Measurements from ENCODE around the gene APP. TPM values are rescaled to one million over a fixed set of nuclear protein-coding genes. Genes with fewer than 3 reads are reported as not detected.
"Not testable (repeated sequence)": the region's sequence is repeated elsewhere in the genome, so short reads cannot be mapped to it uniquely, and the experiment has no call there.

Gene APP
- total RNA-seq, 2 experiments from 2014 or later: 39.3 to 39.4 TPM

DNA sequence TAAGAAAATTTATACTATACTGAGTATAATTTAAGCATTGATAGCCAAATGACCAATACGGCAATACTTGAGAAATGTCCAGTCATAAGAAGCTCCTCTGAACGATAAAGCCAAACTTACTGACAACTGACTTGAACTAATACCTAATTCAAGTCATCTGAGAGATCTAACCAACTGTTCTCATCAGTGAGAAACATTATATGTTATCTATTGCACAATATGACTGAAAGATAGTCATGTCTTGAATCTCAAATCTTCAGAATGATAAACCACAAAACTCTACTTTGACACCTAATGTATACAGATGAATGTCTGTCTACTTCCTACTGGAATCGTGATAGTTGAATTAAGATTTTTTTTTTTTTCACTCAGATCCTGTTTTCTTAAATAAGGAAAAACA lies 39.0 kb downstream of the APP start:
- ATAC-seq (no peak), DNase-seq (no peak)
- CTCF ChIA-PET: no interaction called here
- Mint-ChIP-seq H3K27ac (no peak overlapping the region), H3K36me3 (ENCODE audit: low read depth) (no peaks in the 10 kb centered on the region), H3K9me3 (no peaks in the 10 kb centered on the region), H3K27me3 (no peaks in the 10 kb centered on the region), H3K4me3 (no peak overlapping the region), H3K4me1 (ENCODE audit: low read depth) (peaks cover 3% of the 10 kb centered on the region)
- TF ChIP-seq, protein P1, sequence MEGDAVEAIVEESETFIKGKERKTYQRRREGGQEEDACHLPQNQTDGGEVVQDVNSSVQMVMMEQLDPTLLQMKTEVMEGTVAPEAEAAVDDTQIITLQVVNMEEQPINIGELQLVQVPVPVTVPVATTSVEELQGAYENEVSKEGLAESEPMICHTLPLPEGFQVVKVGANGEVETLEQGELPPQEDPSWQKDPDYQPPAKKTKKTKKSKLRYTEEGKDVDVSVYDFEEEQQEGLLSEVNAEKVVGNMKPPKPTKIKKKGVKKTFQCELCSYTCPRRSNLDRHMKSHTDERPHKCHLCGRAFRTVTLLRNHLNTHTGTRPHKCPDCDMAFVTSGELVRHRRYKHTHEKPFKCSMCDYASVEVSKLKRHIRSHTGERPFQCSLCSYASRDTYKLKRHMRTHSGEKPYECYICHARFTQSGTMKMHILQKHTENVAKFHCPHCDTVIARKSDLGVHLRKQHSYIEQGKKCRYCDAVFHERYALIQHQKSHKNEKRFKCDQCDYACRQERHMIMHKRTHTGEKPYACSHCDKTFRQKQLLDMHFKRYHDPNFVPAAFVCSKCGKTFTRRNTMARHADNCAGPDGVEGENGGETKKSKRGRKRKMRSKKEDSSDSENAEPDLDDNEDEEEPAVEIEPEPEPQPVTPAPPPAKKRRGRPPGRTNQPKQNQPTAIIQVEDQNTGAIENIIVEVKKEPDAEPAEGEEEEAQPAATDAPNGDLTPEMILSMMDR (IDR thresholded peaks at IDR 0.05): no peak
- intact Hi-C loops (cut with micrococcal nuclease): no loop called here
- POLR2A ChIA-PET: no interaction called here

DNA sequence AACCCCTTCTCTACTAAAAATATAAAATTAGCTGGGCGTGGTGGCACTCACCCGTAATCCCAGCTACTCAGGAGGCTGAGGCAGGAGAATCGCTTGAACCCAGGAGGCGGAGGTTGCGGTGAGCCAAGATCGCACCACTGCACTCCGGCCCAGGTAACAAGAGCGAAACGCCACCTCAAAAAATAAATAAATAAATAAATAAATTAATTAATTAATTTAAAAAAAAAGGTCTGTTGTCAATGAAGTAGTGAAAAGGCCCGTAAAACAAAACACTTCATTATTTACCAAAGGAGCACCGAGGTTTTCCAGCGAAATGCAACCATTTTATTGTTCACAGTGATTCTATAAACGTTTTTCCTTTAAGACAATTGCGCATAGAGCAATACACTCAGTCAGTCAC lies 39.5 kb downstream of the APP start:
- ATAC-seq; H3K4me1 Mint-ChIP-seq (ENCODE audit: low read depth); DNase-seq; H3K27me3 Mint-ChIP-seq; CTCF ChIA-PET; H3K4me3 Mint-ChIP-seq; H3K27ac Mint-ChIP-seq; intact Hi-C loops (cut with micrococcal nuclease); H3K9me3 Mint-ChIP-seq; POLR2A ChIA-PET; H3K36me3 Mint-ChIP-seq (ENCODE audit: low read depth): not testable (repeated sequence)

DNA sequence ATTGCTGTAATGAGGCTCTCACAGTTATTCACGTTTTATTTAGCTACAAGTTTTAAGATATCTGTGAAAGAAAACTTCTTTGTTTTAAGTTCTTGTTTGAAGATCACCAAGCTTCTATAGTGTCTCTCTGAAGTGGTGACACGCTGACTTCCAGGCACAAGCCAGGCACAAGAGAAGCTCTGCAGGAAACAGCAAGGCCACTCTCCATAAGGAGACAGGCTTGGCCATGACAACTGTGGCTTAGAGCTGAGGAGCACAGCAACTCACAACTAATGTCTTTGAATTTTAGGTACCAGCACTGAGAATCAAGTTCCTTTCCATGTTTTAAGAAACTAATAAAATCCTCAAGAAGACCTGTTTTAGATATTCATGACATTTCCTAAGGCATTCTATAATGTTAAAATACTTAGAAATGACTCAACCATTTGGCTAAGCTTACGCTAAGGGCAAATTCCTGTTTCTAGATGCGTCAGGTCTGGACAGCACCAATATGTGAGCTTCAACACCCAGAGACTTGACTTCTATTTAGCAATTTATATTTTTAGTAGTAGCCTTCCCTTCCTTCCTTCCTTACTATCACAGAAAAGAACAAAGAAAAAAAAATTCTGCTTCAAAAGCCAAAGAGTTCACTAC lies 40.2 kb downstream of the APP start:
- Mint-ChIP-seq H3K9me3 (no peaks in the 10 kb centered on the region), H3K4me1 (ENCODE audit: low read depth) (no peaks in the 10 kb centered on the region), H3K27ac (no peak overlapping the region), H3K4me3 (no peak overlapping the region), H3K36me3 (ENCODE audit: low read depth) (no peaks in the 10 kb centered on the region), H3K27me3 (no peaks in the 10 kb centered on the region)
- intact Hi-C loops (cut with micrococcal nuclease): no loop called here
- ChIA-PET CTCF (no interaction called here), POLR2A (no interaction called here)
- no peak for ATAC-seq
- TF ChIP-seq, protein P1 (IDR thresholded peaks at IDR 0.05): no peak
- no peak for DNase-seq

DNA sequence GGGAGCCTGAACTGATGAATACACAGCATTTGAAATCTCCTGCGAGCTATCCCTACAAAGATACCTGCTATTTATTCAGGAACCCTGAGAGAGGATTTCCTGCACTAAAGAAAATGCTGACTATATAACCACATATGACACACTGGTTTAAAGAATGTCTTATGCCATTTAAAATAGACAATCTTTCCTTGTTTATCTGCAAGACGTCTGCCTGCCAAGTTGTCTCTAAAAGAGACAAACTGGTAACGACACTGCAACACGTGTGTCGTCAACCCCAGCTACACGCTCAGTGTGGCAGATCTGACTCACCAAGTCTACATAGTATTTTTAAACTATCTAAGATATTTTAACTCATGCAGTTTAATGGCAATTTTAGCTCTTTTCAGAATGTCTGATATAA lies 42.7 kb downstream of the APP start:
- no peaks in the 10 kb centered on the region for H3K9me3 Mint-ChIP-seq
- POLR2A ChIA-PET: no interaction called here
- H3K4me1 Mint-ChIP-seq (ENCODE audit: low read depth): no peaks in the 10 kb centered on the region
- no peak for DNase-seq
- no peak overlapping the region for H3K4me3 Mint-ChIP-seq
- TF ChIP-seq, protein P1 (IDR thresholded peaks at IDR 0.05): no peak
- H3K36me3 Mint-ChIP-seq (ENCODE audit: low read depth): no peaks in the 10 kb centered on the region
- no peak for ATAC-seq
- CTCF ChIA-PET: interaction anchor here (1.1 kb wide), 1 partner anchor 43 kb away, joined by 4 read pairs; the partner anchor contains the start of gene APP
- H3K27me3 Mint-ChIP-seq: no peaks in the 10 kb centered on the region
- no peak overlapping the region for H3K27ac Mint-ChIP-seq
- intact Hi-C loops (cut with micrococcal nuclease): no loop called here

DNA sequence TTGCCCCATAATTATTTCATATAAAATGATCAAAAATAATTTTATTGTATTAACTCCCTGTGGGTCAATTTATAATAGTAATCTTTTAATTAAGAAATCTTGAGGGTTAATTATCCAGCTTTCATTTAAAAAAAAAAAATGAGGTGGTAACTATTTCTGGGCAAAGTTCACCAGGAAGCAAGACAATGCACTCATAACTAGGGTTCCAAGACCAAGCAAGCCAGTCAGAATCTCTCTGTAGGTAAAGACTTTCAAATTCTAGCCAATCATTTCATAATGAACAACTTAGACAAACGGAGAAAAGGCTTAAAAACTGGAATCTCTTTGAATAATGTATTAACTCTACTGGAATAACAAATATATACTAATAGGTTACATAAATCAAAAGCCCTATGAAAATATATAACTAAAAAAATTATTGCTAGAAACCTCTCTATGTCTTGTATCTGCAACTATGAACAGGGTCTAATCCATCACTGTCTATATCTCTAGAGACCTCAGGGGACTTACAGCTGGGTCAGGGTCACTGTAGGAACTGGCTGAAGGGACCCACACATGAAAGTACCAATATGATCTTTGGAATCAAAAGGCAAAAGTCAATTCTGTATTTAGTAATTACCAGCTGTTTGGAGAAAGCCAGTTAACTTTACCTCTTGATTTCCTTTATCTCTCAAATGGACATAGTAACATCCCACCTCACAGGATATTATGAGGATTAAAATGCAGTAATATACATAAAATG lies 43.3 kb downstream of the APP start:
- no peaks in the 10 kb centered on the region for H3K27me3 Mint-ChIP-seq
- H3K9me3 Mint-ChIP-seq: no peaks in the 10 kb centered on the region
- H3K4me1 Mint-ChIP-seq (ENCODE audit: low read depth): no peaks in the 10 kb centered on the region
- no peaks in the 10 kb centered on the region for H3K36me3 Mint-ChIP-seq (ENCODE audit: low read depth)
- H3K27ac Mint-ChIP-seq: no peak overlapping the region
- TF ChIP-seq, protein P1 (IDR thresholded peaks at IDR 0.05): no peak
- CTCF ChIA-PET: interaction anchor here (1.1 kb wide), 1 partner anchor 44 kb away, joined by 4 read pairs; the partner anchor contains the start of gene APP
- DNase-seq (no peak), ATAC-seq (no peak)
- intact Hi-C loops (cut with micrococcal nuclease): no loop called here
- POLR2A ChIA-PET: no interaction called here
- H3K4me3 Mint-ChIP-seq: no peak overlapping the region

Measured in activated CD8-positive, alpha-beta T cell treated with anti-CD3 and anti-CD28 coated beads for 36 hours (primary cell).